Erythroblast (primary cell): ENCODE results near the gene ABI3.
"Not testable (repeated sequence)": the region's sequence is repeated elsewhere in the genome, so short reads cannot be mapped to it uniquely, and the experiment has no call there.

Experiments
- DNase-seq, 2 experiments: peaks; one replicate each; lab custom pipeline; 2025; lab: John Stamatoyannopoulos, UW
- GATA1 ChIP-seq: IDR thresholded peaks from 2 replicates; pipeline ENCODE4 v1.6.1; 2011; ENCODE audit warnings: low read depth, mild to moderate bottlenecking, control low read depth, low read length, moderate library complexity
- POLR2A ChIP-seq: IDR thresholded peaks from 2 replicates; pipeline ENCODE4 v1.6.1; 2011; ENCODE audit warnings: mild to moderate bottlenecking, low read length

Gene ABI3

GRCh38 chr17:49210158-49211029 lies at the start of gene ABI3, which contains the start of gene GNGT2:
Gene ABI3 (plus strand): TSS chr17:49210707. CDS start chr17:49210725, 18 bp downstream.
Gene GNGT2 (minus strand): TSS chr17:49210574. CDS start chr17:49207422, 3,152 bp downstream.
- TF ChIP-seq GATA1 (no peak), POLR2A (no peak)
- DNase-seq, result no peak

GRCh38 chr17:49162866-49163265 lies 47.6 kb upstream of the ABI3 start:
- TF ChIP-seq GATA1 (no peak), POLR2A (no peak)
- DNase-seq, result no peak

GRCh38 chr17:49165143-49165542 lies 45.4 kb upstream of the ABI3 start:
- DNase-seq, result no peak
- TF ChIP-seq GATA1, result no peak
- no peak for TF ChIP-seq POLR2A

- TF ChIP-seq POLR2A (no peak), GATA1 (no peak)
- DNase-seq, result no peak
Measured at GRCh38 chr17:49168706-49169105, 41.8 kb upstream of the ABI3 start.

GRCh38 chr17:49170216-49170615 lies 40.3 kb upstream of the ABI3 start:
- TF ChIP-seq POLR2A (no peak), GATA1 (no peak)
- DNase-seq, result no peak

- DNase-seq, result not testable (repeated sequence)
Measured at GRCh38 chr17:49170711-49171110, 39.8 kb upstream of the ABI3 start.

- DNase-seq, result not testable (repeated sequence)
Measured at GRCh38 chr17:49175978-49176377, 34.5 kb upstream of the ABI3 start.

GRCh38 chr17:49180303-49180702 lies 30.2 kb upstream of the ABI3 start:
- TF ChIP-seq POLR2A (no peak), GATA1 (no peak)
- DNase-seq, result peak; percentile 52 to 77

GRCh38 chr17:49180998-49181635 lies 29.4 kb upstream of the ABI3 start:
- no peak for DNase-seq
- TF ChIP-seq POLR2A, result no peak
- no peak for TF ChIP-seq GATA1

- no peak for TF ChIP-seq POLR2A
- no peak for TF ChIP-seq GATA1
- no peak for DNase-seq
Measured at GRCh38 chr17:49183341-49183740, 27.2 kb upstream of the ABI3 start.

- TF ChIP-seq GATA1 (no peak), POLR2A (no peak)
- no peak for DNase-seq
Measured at GRCh38 chr17:49183801-49184200, 26.7 kb upstream of the ABI3 start.

GRCh38 chr17:49184522-49184921 lies 26.0 kb upstream of the ABI3 start:
- DNase-seq, result not testable (repeated sequence)

GRCh38 chr17:49185381-49185780 lies 25.1 kb upstream of the ABI3 start:
- DNase-seq, result not testable (repeated sequence)

- DNase-seq, result no peak
- no peak for TF ChIP-seq GATA1
- TF ChIP-seq POLR2A, result no peak
Measured at GRCh38 chr17:49187301-49187700, 23.2 kb upstream of the ABI3 start.

GRCh38 chr17:49190932-49191331 lies 19.6 kb upstream of the ABI3 start:
- TF ChIP-seq POLR2A (no peak), GATA1 (no peak)
- no peak for DNase-seq
